ENCODE results near the gene EHBP1L1.

EHBP1L1 gene

GRCh38 chr11:65639623-65640482 is 64.0 kb downstream of the EHBP1L1 start:
- DNase-seq, result no peak

DNA sequence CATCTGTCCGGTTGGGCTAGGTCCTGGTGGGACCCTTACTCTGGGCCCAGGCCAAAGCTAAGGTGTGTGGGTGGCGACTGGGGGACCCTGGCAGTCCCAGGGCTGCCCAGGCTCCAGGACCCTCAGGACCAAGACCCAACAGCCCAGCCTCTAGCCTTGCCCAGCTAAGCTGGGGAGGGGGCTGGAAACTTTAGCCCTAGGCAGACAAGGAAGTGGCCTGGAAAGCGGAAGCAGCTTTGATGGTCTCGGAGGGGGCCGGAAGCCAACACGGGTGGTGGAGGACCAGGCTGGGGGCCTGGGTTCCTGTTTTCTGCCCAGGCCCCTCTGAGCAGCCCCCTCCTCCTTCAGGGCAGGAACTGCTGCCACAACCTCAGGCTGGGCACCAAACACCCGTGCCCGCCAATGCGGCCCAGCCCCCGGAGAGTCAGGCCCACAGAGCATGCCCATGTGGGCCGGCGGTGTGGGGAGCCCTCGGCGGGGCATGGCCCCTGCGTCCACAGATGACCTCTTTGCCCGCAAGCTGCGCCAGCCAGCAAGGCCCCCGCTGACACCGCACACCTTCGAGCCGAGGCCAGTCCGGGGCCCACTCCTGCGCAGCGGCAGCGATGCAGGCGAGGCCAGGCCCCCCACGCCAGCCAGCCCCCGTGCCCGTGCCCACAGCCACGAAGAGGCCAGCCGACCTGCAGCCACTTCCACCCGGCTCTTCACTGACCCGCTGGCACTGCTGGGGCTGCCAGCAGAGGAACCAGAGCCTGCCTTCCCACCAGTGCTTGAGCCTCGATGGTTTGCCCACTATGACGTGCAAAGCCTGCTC is 64.8 kb downstream of the EHBP1L1 start:
- DNase-seq, result no peak

GRCh38 chr11:65641297-65642013 is 65.6 kb downstream of the EHBP1L1 start:
- DNase-seq, result no peak
